H9 (cell line): Measurements from ENCODE around the gene PPP2R5E. TPM values are rescaled to one million over a fixed set of nuclear protein-coding genes. Genes with fewer than 3 reads are reported as not detected.

Experiments
- DNase-seq: peaks from one replicate; pipeline ENCODE4 v3.0.0-alpha.2; 2017
- H2AFZ ChIP-seq: one replicate; pipeline ENCODE4 v1.6.1; 2013; ENCODE audit warnings: mild to moderate bottlenecking, low read length, control low read depth, moderate library complexity
- H2AK5ac ChIP-seq: 2 replicates; pipeline ENCODE4 v1.6.1; 2013; ENCODE audit warnings: low read length, control low read depth, mixed read lengths; ENCODE audit not compliant: insufficient read length
- H2BK120ac ChIP-seq: one replicate; pipeline ENCODE4 v1.6.1; 2013; ENCODE audit warnings: low read depth, mild to moderate bottlenecking, low read length, control low read depth, inconsistent platforms; ENCODE audit not compliant: poor library complexity, severe bottlenecking
- H2BK12ac ChIP-seq: 2 replicates; pipeline ENCODE4 v1.6.1; 2013; ENCODE audit warnings: low read length, control low read depth, mixed read lengths, low read depth; ENCODE audit not compliant: insufficient read length
- H2BK15ac ChIP-seq: 2 replicates; pipeline ENCODE4 v1.6.1; 2013; ENCODE audit warnings: low read depth, low read length, control low read depth
- H2BK20ac ChIP-seq: one replicate; pipeline ENCODE4 v1.6.1; 2013; ENCODE audit warnings: low read depth, mild to moderate bottlenecking, low read length, control low read depth, inconsistent platforms; ENCODE audit not compliant: poor library complexity, severe bottlenecking
- H2BK5ac ChIP-seq: 2 replicates; pipeline ENCODE4 v1.6.1; 2013; ENCODE audit warnings: low read length, control low read depth, mixed read lengths; ENCODE audit not compliant: insufficient read length
- H3K14ac ChIP-seq: 2 replicates; pipeline ENCODE4 v1.6.1; 2013; ENCODE audit warnings: low read length, control low read depth; ENCODE audit not compliant: insufficient read depth
- H3K18ac ChIP-seq: 2 replicates; pipeline ENCODE4 v1.6.1; 2013; ENCODE audit warnings: low read depth, mild to moderate bottlenecking, mixed read lengths, low read length, control low read depth; ENCODE audit not compliant: insufficient read length
- H3K23ac ChIP-seq: 2 replicates; pipeline ENCODE4 v1.6.1; 2013; ENCODE audit warnings: low read length, control low read depth, mixed read lengths, low read depth; ENCODE audit not compliant: insufficient read length
- H3K23me2 ChIP-seq: 2 replicates; pipeline ENCODE4 v1.6.1; 2013; ENCODE audit warnings: low read depth, mild to moderate bottlenecking, mixed read lengths, low read length, control low read depth; ENCODE audit not compliant: insufficient read length, poor library complexity, severe bottlenecking
- H3K27ac ChIP-seq: 2 replicates; pipeline ENCODE4 v1.5.1; 2013; ENCODE audit warnings: low read length, control low read depth, mixed read lengths, low read depth; ENCODE audit not compliant: insufficient read length
- H3K27me3 ChIP-seq: 2 replicates; pipeline ENCODE4 v1.6.1; 2013; ENCODE audit warnings: low read length, control low read depth, inconsistent platforms; ENCODE audit not compliant: insufficient read depth
- H3K4ac ChIP-seq: 2 replicates; pipeline ENCODE4 v1.6.1; 2013; ENCODE audit warnings: low read depth, mild to moderate bottlenecking, control low read depth, inconsistent platforms, low read length, moderate library complexity
- H3K4me1 ChIP-seq: 2 replicates; pipeline ENCODE4 v1.6.1; 2013; ENCODE audit warnings: low read length, control low read depth, inconsistent platforms; ENCODE audit not compliant: insufficient read depth
- H3K4me2 ChIP-seq: 2 replicates; pipeline ENCODE4 v1.6.1; 2013; ENCODE audit warnings: low read length, control low read depth, mixed read lengths; ENCODE audit not compliant: insufficient read length, insufficient read depth
- H3K56ac ChIP-seq: 2 replicates; pipeline ENCODE4 v1.6.1; 2013; ENCODE audit warnings: low read depth, mild to moderate bottlenecking, mixed read lengths, low read length, control low read depth; ENCODE audit not compliant: insufficient read length
- H3K79me1 ChIP-seq: 2 replicates; pipeline ENCODE4 v1.6.1; 2013; ENCODE audit warnings: low read depth, mild to moderate bottlenecking, moderate library complexity, low read length, control low read depth, inconsistent platforms; ENCODE audit not compliant: insufficient read depth, poor library complexity, severe bottlenecking
- H3K79me2 ChIP-seq: 2 replicates; pipeline ENCODE4 v1.6.1; 2013; ENCODE audit warnings: low read length, control low read depth, inconsistent platforms; ENCODE audit not compliant: insufficient read depth
- H3K9ac ChIP-seq: 2 replicates; pipeline ENCODE4 v1.6.1; 2013; ENCODE audit warnings: low read length, control low read depth, mixed read lengths; ENCODE audit not compliant: insufficient read length; ENCODE audit errors: extremely low read depth
- H3K9me3 ChIP-seq: one replicate; pipeline ENCODE4 v1.6.1; 2013; ENCODE audit warnings: low read depth, low read length, inconsistent platforms; ENCODE audit not compliant: control insufficient read depth
- H3T11ph ChIP-seq: one replicate; pipeline ENCODE4 v1.6.1; 2013; ENCODE audit warnings: mild to moderate bottlenecking, low read length, control low read depth, inconsistent platforms
- H4K20me1 ChIP-seq: one replicate; pipeline ENCODE4 v1.6.1; 2013; ENCODE audit not compliant: control insufficient read depth, insufficient read length, insufficient read depth
- H4K5ac ChIP-seq: 2 replicates; pipeline ENCODE4 v1.6.1; 2013; ENCODE audit warnings: low read depth, mild to moderate bottlenecking, mixed read lengths, low read length, control low read depth; ENCODE audit not compliant: insufficient read length
- H4K8ac ChIP-seq: replicated peaks from 2 replicates; pipeline ENCODE4 v1.6.1; 2013; ENCODE audit warnings: low read length, control low read depth, mixed read lengths, low read depth; ENCODE audit not compliant: insufficient read length
- H4K91ac ChIP-seq: 2 replicates; pipeline ENCODE4 v1.6.1; 2013; ENCODE audit warnings: low read depth, mild to moderate bottlenecking, moderate library complexity, mixed read lengths, low read length, control low read depth; ENCODE audit not compliant: insufficient read length
- H3K27ac Mint-ChIP-seq, 3 experiments: 2 replicates in 2 of 3; 3 replicates in 1 of 3; pipeline ENCODE4 v1.8.0; 2020 to 2021; ENCODE audit warnings: mixed read lengths in 3 of 3, mild to moderate bottlenecking in 1 of 3, moderate library complexity in 1 of 3
- H3K27me3 Mint-ChIP-seq: 2 replicates; pipeline ENCODE4 v1.8.0; 2021; ENCODE audit warnings: low read depth, mild to moderate bottlenecking, moderate library complexity, mixed read lengths
- H3K36me3 Mint-ChIP-seq, 3 experiments: 2 replicates in 2 of 3; 3 replicates in 1 of 3; pipeline ENCODE4 v1.8.0; 2020 to 2021; ENCODE audit warnings: low read depth in 3 of 3, mixed read lengths in 3 of 3; ENCODE audit not compliant: insufficient read depth in 1 of 3
- H3K4me1 Mint-ChIP-seq, 2 experiments: 2 replicates each; pipeline ENCODE4 v1.8.0; 2020; ENCODE audit warnings: mixed read lengths in 2 of 2
- H3K4me3 Mint-ChIP-seq, 2 experiments: 2 replicates in 1 of 2; 3 replicates in 1 of 2; pipeline ENCODE4 v1.8.0; 2020 to 2021; ENCODE audit warnings: mild to moderate bottlenecking in 2 of 2, mixed read lengths in 2 of 2, moderate library complexity in 1 of 2
- H3K9me3 Mint-ChIP-seq, 2 experiments: 2 replicates in 1 of 2; 3 replicates in 1 of 2; pipeline ENCODE4 v1.8.0; 2020; ENCODE audit warnings: mild to moderate bottlenecking in 2 of 2, mixed read lengths in 2 of 2, moderate library complexity in 1 of 2
- CTCF ChIP-seq: fragments of 200-600 bp; sonication (generic); conservative IDR thresholded peaks from 3 replicates; pipeline ENCODE4 v1.8.0; 2021; ENCODE audit warnings: antibody characterized with exemption, mild to moderate bottlenecking
- WGBS: extraction: QIAGEN DNeasy Blood & Tissue Kit; methylation state at CpG from one replicate; pipeline ENCODE4 v1.1.7; 2013; ENCODE audit warnings: missing lambda C conversion rate, low lambda C conversion rate, mixed read lengths; ENCODE audit not compliant: insufficient read length; ENCODE audit errors: extremely low coverage; 5-methylcytosine and 5-hydroxymethylcytosine counted together
- total RNA-seq: library from RNA; stranded (reverse); gene quantifications from 2 replicates; pipeline ENCODE4 v1.2.1, GENCODE V29; 2021

PPP2R5E gene
- total RNA-seq, 1 experiment from 2014 or later, result 65.8 TPM

GRCh38 chr14:63508033-63508432 is 35.1 kb downstream of the PPP2R5E start:
- H3K4me1 ChIP-seq, result no peaks in the 10 kb centered on the region
- H3K9ac ChIP-seq, result no peak overlapping the region
- H3K9me3 ChIP-seq, result no peaks in the 10 kb centered on the region
- no peak overlapping the region for H2BK20ac ChIP-seq
- H4K91ac ChIP-seq, result no peak overlapping the region
- no peaks in the 10 kb centered on the region for H3K23me2 ChIP-seq
- no peak overlapping the region for H3K18ac ChIP-seq
- Mint-ChIP-seq H3K36me3 (peaks cover 6 to 16% (median 12%) of the 10 kb centered on the region in 3 experiments), H3K9me3 (no peaks in the 10 kb centered on the region), H3K27ac (peak overlapping the region in 1 of 3 experiments; percentile 82; a peak in 3 of 7 replicates), H3K27me3 (no peaks in the 10 kb centered on the region), H3K4me1 (peaks cover 5 to 8% of the 10 kb centered on the region in 2 experiments), H3K4me3 (no peak overlapping the region)
- no peak for TF ChIP-seq CTCF
- H3K4me2 ChIP-seq, result no peak overlapping the region
- no peak overlapping the region for H4K8ac ChIP-seq
- H3K79me1 ChIP-seq, result peaks cover 5% of the 10 kb centered on the region
- no peak for DNase-seq
- no peak overlapping the region for H3K27ac ChIP-seq
- H2BK5ac ChIP-seq, result no peak overlapping the region
- H2BK120ac ChIP-seq, result no peak overlapping the region
- H3T11ph ChIP-seq, result no peak overlapping the region
- H2AK5ac ChIP-seq, result no peak overlapping the region
- no peak overlapping the region for H3K14ac ChIP-seq
- H4K5ac ChIP-seq, result no peak overlapping the region
- H2BK12ac ChIP-seq, result no peak overlapping the region
- peaks cover 13% of the 10 kb centered on the region; the same call in 1 of the 2 replicates for H3K79me2 ChIP-seq
- H2BK15ac ChIP-seq, result no peak overlapping the region
- no peak overlapping the region for H2AFZ ChIP-seq
- H3K27me3 ChIP-seq, result no peaks in the 10 kb centered on the region
- H3K56ac ChIP-seq, result no peak overlapping the region
- no CpG with 5 or more reads among the region's 5 CpGs for WGBS
- H4K20me1 ChIP-seq, result no peaks in the 10 kb centered on the region
- no peak overlapping the region for H3K23ac ChIP-seq
- no peak overlapping the region for H3K4ac ChIP-seq
